Measurements from ENCODE around the gene SPINK6.

Gene SPINK6

GRCh38 chr5:148176480-148176879, 26.4 kb upstream of the SPINK6 start:
- TF ChIP-seq CTCF (IDR thresholded peaks at IDR 0.05) (no peak), ZFX (IDR thresholded peaks at IDR 0.05; ENCODE audit: borderline replicate concordance) (no peak)

GRCh38 chr5:148177207-148177606, 25.6 kb upstream of the SPINK6 start:
- H3K27ac ChIP-seq, result no peak overlapping the region
- TF ChIP-seq ZFX (IDR thresholded peaks at IDR 0.05; ENCODE audit: borderline replicate concordance) (no peak), CTCF (IDR thresholded peaks at IDR 0.05) (no peak)

More at GRCh38 chr5:148176480-148176879, 26.4 kb upstream of the SPINK6 start:
- H3K27ac ChIP-seq, result no peak overlapping the region

- H3K27ac ChIP-seq, result no peak overlapping the region
- peak; percentile 82 for TF ChIP-seq CTCF (IDR thresholded peaks at IDR 0.05)
- TF ChIP-seq ZFX (IDR thresholded peaks at IDR 0.05; ENCODE audit: borderline replicate concordance), result no peak
Measured at GRCh38 chr5:148179234-148179824, 23.5 kb upstream of the SPINK6 start.

GRCh38 chr5:148186248-148187003, 16.4 kb upstream of the SPINK6 start:
- TF ChIP-seq CTCF (IDR thresholded peaks at IDR 0.05) (no peak), ZFX (IDR thresholded peaks at IDR 0.05; ENCODE audit: borderline replicate concordance) (no peak)
- H3K27ac ChIP-seq, result no peak overlapping the region

GRCh38 chr5:148191010-148191409, 11.8 kb upstream of the SPINK6 start:
- no peak overlapping the region for H3K27ac ChIP-seq
- TF ChIP-seq CTCF (IDR thresholded peaks at IDR 0.05) (no peak), ZFX (IDR thresholded peaks at IDR 0.05; ENCODE audit: borderline replicate concordance) (no peak)

- no peak overlapping the region for H3K27ac ChIP-seq
- TF ChIP-seq CTCF (IDR thresholded peaks at IDR 0.05), result no peak
- no peak for TF ChIP-seq ZFX (IDR thresholded peaks at IDR 0.05; ENCODE audit: borderline replicate concordance)
Measured at GRCh38 chr5:148193202-148193601, 9.6 kb upstream of the SPINK6 start.

- H3K27ac ChIP-seq, result no peak overlapping the region
- TF ChIP-seq CTCF (IDR thresholded peaks at IDR 0.05), result no peak
- TF ChIP-seq ZFX (IDR thresholded peaks at IDR 0.05; ENCODE audit: borderline replicate concordance), result no peak
Measured at GRCh38 chr5:148201151-148201550, 1.7 kb upstream of the SPINK6 start.
